ENCODE data around the gene ACOX1.

ACOX1 gene

DNA sequence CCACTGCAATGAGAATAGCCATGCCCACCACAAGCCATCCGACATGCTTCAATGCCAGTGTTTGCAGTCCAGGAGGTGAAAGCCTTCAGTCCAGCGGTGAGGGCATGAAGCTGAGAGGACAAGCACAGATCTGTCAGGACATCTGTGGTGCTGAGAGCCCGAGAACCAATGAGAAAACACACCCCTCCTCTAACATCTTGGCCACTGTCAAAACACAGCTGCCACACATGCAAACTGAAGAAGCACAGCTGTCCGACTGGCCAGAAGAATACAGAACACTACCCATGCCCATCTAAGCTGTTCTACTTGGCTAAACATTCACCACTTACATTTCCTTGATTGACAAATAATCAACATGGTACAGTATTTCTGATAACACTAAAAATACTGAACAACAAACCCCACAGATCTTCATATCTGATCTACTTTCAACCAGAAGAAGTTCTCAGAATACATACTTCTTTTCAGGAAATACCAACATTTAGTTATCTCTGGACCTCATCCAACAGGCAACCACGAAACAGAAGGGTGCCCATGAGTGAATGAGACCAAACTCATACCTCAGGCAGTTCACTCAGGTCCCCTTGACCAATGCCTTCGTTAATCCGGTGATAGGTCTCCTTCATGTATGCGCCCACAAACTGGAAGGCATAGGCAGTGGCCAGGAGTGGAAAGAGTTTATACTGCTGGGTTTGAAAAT is 28.0 kb downstream of the ACOX1 start:
- no peak overlapping the region for H3K27ac ChIP-seq (ENCODE audit: low read length)

DNA sequence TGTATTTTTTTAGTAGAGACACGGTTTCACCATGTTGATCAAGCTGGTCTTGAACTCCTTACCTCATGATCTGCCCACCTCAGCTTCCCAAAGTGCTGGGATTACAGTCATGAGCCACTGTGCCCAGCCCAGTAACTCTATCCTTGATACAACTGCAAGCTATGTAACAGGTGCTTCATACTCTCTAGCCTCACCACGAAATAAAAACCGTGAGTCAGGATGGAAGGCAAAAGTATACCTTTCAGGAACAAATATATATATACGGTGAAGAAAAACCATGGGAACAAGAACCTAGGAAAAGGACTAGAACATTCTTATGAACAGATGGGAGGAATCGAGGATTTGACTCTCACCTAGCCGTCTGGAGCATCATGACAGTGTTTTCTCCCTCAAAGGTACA is 28.5 kb downstream of the ACOX1 start:
- H3K36me3 ChIP-seq (ENCODE audit: insufficient read depth, low read length) = peaks cover 76% of the 10 kb centered on the region
- 0 out of 2 replicates have a peak, but pooled peaks cover 5% of the 10 kb centered on the region for H3K4me1 ChIP-seq (ENCODE audit: insufficient read depth, low read length)
- DNase-seq = no peak
- no peak overlapping the region for H3K4me3 ChIP-seq (ENCODE audit: low read depth in 1 of 2, low read length in 2 of 2)
- H3K9me3 ChIP-seq (ENCODE audit: insufficient read depth, low read length, severe bottlenecking) = no peaks in the 10 kb centered on the region
- no peak overlapping the region for H2AFZ ChIP-seq (ENCODE audit: low read depth, low read length)
- TF ChIP-seq, protein P1, sequence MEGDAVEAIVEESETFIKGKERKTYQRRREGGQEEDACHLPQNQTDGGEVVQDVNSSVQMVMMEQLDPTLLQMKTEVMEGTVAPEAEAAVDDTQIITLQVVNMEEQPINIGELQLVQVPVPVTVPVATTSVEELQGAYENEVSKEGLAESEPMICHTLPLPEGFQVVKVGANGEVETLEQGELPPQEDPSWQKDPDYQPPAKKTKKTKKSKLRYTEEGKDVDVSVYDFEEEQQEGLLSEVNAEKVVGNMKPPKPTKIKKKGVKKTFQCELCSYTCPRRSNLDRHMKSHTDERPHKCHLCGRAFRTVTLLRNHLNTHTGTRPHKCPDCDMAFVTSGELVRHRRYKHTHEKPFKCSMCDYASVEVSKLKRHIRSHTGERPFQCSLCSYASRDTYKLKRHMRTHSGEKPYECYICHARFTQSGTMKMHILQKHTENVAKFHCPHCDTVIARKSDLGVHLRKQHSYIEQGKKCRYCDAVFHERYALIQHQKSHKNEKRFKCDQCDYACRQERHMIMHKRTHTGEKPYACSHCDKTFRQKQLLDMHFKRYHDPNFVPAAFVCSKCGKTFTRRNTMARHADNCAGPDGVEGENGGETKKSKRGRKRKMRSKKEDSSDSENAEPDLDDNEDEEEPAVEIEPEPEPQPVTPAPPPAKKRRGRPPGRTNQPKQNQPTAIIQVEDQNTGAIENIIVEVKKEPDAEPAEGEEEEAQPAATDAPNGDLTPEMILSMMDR (IDR thresholded peaks at IDR 0.05; ENCODE audit: borderline replicate concordance, extremely low read depth, low read length, poor library complexity, severe bottlenecking) = no peak
- no peak for TF ChIP-seq EZH2 (IDR thresholded peaks at IDR 0.05; ENCODE audit: borderline replicate concordance, low read depth, low read length, severe bottlenecking)
- no peaks in the 10 kb centered on the region for H4K20me1 ChIP-seq (ENCODE audit: insufficient read depth, low read length)
- ATAC-seq (ENCODE audit: insufficient read depth, low read depth) = no peak
- no peaks in the 10 kb centered on the region for H3K27me3 ChIP-seq (ENCODE audit: insufficient read depth, low read length, poor library complexity)
- no peak overlapping the region for H3K27ac ChIP-seq (ENCODE audit: low read length)
- no peak overlapping the region for H3K4me2 ChIP-seq (ENCODE audit: insufficient read depth, low read length)
- no peaks in the 10 kb centered on the region for H3K79me2 ChIP-seq (ENCODE audit: insufficient read depth, low read length)
- no peak overlapping the region for H3K9ac ChIP-seq (ENCODE audit: low read depth, low read length)

More for the DNA sequence above, 28.0 kb downstream of the ACOX1 start:
- Histone ChIP-seq H3K36me3 (ENCODE audit: insufficient read depth, low read length) (peaks cover 78% of the 10 kb centered on the region), H3K9me3 (ENCODE audit: insufficient read depth, low read length, severe bottlenecking) (no peaks in the 10 kb centered on the region), H2AFZ (ENCODE audit: low read depth, low read length) (no peak overlapping the region), H3K27me3 (ENCODE audit: insufficient read depth, low read length, poor library complexity) (no peaks in the 10 kb centered on the region), H4K20me1 (ENCODE audit: insufficient read depth, low read length) (no peaks in the 10 kb centered on the region), H3K9ac (ENCODE audit: low read depth, low read length) (no peak overlapping the region), H3K4me2 (ENCODE audit: insufficient read depth, low read length) (no peak overlapping the region), H3K79me2 (ENCODE audit: insufficient read depth, low read length) (no peaks in the 10 kb centered on the region), H3K4me3 (ENCODE audit: low read depth in 1 of 2, low read length in 2 of 2) (no peak overlapping the region), H3K4me1 (ENCODE audit: insufficient read depth, low read length) (0 out of 2 replicates have a peak, but pooled peaks cover 5% of the 10 kb centered on the region)
- TF ChIP-seq EZH2 (IDR thresholded peaks at IDR 0.05; ENCODE audit: borderline replicate concordance, low read depth, low read length, severe bottlenecking) = no peak
- TF ChIP-seq, protein P1 (IDR thresholded peaks at IDR 0.05; ENCODE audit: borderline replicate concordance, extremely low read depth, low read length, poor library complexity, severe bottlenecking) = no peak
- ATAC-seq (ENCODE audit: insufficient read depth, low read depth) (0 out of 3 replicates have a peak, but pooled peaks have one; percentile 19), DNase-seq (no peak)

DNA sequence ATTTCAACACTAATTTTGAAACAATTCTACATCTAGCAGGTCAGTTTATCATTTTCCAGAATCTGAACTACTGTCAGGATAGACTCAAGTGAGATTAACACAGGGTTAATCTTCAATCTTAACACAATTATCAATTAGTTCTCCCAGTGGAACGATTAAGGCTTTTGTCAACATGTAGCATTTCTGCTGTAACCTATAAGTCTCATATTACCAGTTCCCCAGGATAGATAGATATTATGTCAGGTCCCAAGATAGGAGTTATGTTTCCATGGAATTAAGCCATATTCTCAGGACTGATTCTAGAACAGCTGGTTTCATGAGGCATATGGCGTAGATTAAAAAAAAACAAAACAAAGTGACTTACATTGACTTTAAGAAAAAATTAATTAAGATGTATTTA is 33.8 kb downstream of the ACOX1 start:
- Histone ChIP-seq H3K4me3 (ENCODE audit: low read depth in 1 of 2, low read length in 2 of 2) (no peak overlapping the region), H3K9me3 (ENCODE audit: insufficient read depth, low read length, severe bottlenecking) (no peaks in the 10 kb centered on the region), H3K36me3 (ENCODE audit: insufficient read depth, low read length) (peaks cover 37% of the 10 kb centered on the region), H3K27me3 (ENCODE audit: insufficient read depth, low read length, poor library complexity) (no peaks in the 10 kb centered on the region), H3K4me2 (ENCODE audit: insufficient read depth, low read length) (no peak overlapping the region), H3K27ac (ENCODE audit: low read length) (no peak overlapping the region), H3K9ac (ENCODE audit: low read depth, low read length) (no peak overlapping the region), H3K4me1 (ENCODE audit: insufficient read depth, low read length) (peaks cover 12% of the 10 kb centered on the region), H4K20me1 (ENCODE audit: insufficient read depth, low read length) (no peaks in the 10 kb centered on the region), H2AFZ (ENCODE audit: low read depth, low read length) (no peak overlapping the region), H3K79me2 (ENCODE audit: insufficient read depth, low read length) (peaks cover 5% of the 10 kb centered on the region)
- DNase-seq = no peak
- no peak for ATAC-seq (ENCODE audit: insufficient read depth, low read depth)
- TF ChIP-seq, protein P1 (IDR thresholded peaks at IDR 0.05; ENCODE audit: borderline replicate concordance, extremely low read depth, low read length, poor library complexity, severe bottlenecking) = no peak
- TF ChIP-seq EZH2 (IDR thresholded peaks at IDR 0.05; ENCODE audit: borderline replicate concordance, low read depth, low read length, severe bottlenecking) = no peak
